NOMO-1 (cell line): ENCODE data around the gene CDKL1.
"Not testable (repeated sequence)": the region's sequence is repeated elsewhere in the genome, so short reads cannot be mapped to it uniquely, and the experiment has no call there.

Experiments
- DNase-seq, 2 experiments: peaks; one replicate each; lab custom pipeline; 2025; ENCODE audit not compliant: unreplicated experiment in 2 of 2; lab: John Stamatoyannopoulos, UW

Gene CDKL1

DNA sequence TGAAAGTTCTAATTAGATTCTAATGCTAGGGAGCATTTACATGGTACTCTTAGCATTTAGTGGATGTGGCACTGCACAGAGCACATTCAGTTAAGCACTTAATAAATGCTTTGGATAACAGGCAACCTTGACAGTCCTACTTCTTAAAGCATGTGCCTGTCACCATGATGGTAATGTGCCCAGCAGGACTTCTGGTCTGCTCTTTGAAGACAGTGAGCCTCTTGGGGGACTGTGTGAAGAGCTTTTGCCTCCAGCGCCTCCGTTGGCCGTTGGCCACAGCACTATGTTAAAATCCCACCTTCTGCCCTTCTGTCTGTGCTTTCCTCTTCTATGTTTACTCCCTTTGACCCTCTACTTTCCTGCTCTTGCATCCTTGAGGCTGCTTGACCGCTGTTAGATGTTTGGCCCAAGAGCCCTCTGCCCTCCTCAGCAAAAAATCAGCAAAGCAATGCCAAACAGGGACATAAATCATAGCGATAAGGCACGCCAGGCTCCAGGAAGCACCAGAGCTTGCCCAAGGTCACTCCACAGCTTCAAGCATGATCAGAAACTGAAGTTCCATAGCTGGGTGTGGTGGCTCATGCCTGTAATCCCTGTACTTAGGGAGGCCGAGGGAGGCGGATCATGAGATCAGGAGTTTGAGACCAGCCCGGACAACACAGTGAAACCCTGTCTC lies 8.3 kb downstream of the CDKL1 start:
- DNase-seq: no peak

GRCh38 chr14:50387548-50387947 lies 9.1 kb downstream of the CDKL1 start:
- no peak for DNase-seq

DNA sequence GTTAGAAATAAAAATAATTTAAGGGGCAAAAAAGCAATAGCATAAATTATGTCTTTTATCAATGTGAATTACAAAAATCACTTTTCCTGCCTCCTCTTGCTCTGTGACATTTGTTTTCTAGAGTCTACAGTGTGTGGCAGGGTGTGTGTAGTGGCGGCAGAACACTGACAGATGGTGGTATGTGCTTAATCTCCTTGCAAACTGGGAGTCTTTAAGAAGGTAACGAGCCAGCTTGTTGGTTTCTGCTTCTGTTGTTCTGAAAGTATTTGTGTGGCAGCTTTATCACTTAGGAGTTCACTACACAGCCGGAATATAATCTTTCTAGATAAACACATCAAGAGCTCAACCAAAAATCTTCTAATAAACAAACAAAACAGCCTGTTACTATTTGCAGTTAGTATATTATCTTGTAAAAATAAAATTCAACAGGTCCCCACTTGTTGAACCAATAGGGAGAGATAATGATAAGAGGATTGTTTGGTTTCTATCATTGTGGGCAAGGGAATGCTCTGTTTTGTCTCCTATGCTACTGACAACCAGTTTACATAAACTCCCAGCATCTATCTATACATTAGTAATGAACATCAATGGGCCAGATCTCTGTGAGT lies 13.0 kb downstream of the CDKL1 start:
- no peak for DNase-seq

GRCh38 chr14:50381823-50382287 lies 14.8 kb downstream of the CDKL1 start:
- no peak for DNase-seq

DNA sequence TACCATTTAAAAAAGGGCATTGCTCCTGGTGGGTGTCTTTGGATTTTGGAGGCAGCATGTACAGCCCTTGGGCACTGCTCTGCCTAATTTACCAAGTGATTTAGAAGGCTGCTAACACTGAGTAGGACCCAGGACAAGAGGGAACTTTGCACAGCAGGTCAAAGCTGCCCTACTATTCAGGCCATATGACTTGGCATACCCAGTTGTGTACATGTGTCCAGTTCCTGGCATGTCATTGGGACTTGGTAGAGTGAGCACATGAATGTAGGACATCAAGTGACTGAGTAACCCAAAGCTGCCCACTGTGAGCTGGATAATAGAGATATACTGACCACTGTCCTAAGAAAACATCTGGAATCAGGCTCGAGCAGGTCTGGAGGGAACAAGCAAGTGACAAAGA lies 15.7 kb downstream of the CDKL1 start:
- no peak for DNase-seq

GRCh38 chr14:50380455-50380854 lies 16.2 kb downstream of the CDKL1 start:
- no peak for DNase-seq

- no peak for DNase-seq
These were observed 17.1 kb downstream of the CDKL1 start for GRCh38 chr14:50379563-50379962.

- DNase-seq: no peak
These were observed 19.1 kb downstream of the CDKL1 start for GRCh38 chr14:50377550-50378085.

- no peak for DNase-seq
These were observed 20.9 kb downstream of the CDKL1 start for GRCh38 chr14:50375760-50376159.

DNA sequence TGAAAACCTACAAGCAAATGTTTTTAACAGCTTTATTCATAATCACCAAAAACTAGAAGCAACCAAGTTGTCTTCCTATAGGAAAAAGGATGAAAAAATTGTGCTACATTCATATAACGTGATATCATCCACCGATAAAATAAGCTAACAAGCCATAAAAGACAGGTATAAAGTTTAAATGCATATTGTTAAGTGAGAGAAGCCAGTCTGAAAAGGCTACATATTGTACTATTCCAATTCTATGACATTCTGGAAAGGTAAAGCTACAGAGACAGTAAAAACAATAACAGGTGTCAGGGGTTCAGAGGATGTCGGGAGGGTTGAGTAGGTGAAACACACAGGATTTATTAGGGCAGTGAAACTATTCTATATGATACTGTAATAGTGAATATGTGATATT lies 22.7 kb downstream of the CDKL1 start:
- DNase-seq: no peak

DNA sequence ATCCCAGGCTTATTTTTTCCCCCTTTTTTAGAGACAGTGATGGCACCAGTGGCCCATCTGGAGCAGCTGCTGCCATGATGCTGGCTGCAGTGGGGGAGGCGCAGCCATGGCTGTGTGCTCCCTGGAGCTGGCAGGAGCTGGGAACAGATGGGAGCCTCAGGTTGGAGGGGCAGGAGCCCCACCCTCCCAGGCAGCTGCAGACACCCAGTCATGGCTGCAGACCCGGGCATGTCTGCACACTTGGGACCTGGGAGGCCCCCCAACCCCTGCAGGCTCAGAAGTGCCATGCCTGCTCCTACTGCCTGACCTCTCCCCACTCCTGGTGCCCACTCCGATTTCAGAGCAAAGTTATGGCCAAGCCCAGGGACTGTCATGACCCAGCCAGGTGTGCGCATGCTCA lies 25.1 kb downstream of the CDKL1 start:
- DNase-seq: no peak

GRCh38 chr14:50366589-50366988 lies 30.1 kb downstream of the CDKL1 start:
- no peak for DNase-seq

GRCh38 chr14:50366115-50366514 lies 30.6 kb downstream of the CDKL1 start:
- no peak for DNase-seq

GRCh38 chr14:50365572-50365971 lies 31.1 kb downstream of the CDKL1 start:
- not testable (repeated sequence) for DNase-seq

- no peak for DNase-seq
These were observed 31.9 kb downstream of the CDKL1 start for GRCh38 chr14:50364792-50365191.

DNA sequence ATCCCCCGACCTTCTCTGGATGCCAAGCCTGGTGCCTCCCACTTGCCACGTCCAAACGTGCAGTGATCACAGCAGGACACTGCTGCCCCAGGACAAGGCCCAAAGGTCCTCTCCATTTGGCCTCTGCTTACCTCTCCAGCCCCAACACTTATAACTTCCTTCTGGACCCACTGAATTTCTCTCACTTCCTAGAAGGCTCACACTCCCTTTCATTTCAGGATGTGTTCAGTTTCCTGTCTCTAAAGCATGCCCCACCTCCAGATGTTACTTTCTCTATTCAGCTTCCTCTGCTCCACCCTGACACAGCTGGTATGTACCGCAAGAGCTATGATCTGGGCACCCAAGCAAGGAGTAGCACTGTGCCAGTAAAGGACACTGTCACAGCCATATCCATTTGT lies 33.0 kb downstream of the CDKL1 start:
- peak; percentile 78 to 87 for DNase-seq

GRCh38 chr14:50362764-50363713 lies 33.6 kb downstream of the CDKL1 start:
- peak in 1 of 2 experiments; percentile 52 for DNase-seq

GRCh38 chr14:50361473-50362403 lies 34.9 kb downstream of the CDKL1 start:
- not testable (repeated sequence) for DNase-seq

DNA sequence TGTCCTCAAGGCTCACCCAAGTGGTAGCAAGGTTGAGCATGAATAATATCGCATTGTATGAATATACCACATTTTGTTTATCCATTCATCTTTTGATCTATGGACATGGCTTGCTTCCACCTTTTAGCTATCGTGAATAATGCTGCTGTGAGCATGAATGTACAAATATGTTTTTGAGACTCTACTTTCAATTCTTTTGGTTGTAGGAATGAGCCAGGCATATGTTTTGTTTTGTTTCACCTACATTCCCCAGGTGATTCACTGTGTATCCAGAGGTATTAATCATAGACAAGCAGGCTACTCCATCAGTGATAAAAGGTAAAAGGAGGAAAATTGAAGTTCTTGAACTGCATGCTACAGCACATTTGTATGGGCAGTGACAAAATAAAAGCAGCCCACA lies 35.8 kb downstream of the CDKL1 start:
- DNase-seq: no peak

DNA sequence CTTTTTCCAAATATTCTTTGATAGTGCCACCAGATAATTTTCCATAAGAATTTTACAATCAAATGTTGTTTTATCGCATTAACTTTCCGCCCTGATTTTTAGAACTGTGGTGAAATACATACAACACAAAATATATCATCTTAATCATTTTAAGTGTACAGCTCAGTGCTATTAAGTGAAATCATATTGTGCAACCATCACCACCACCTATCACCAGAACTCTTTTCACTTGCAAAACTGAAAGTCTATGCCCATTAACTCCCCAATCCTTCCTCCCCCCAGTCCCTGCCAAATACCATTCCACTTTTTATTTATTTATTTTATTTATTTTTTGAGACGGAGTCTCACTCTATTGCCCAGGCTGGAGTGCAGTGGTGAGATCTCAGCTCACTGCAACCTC lies 36.6 kb downstream of the CDKL1 start:
- no peak for DNase-seq
